GM12878 (cell line): ENCODE measurements around the gene SIRT5.

ENCODE experiments used
- ETV6 ChIP-seq, 2 experiments: fragments of 450-650 bp in 1 of 2; IDR thresholded peaks in 1 of 2; conservative IDR thresholded peaks in 1 of 2; 2 replicates each; pipeline ENCODE4 v1.6.1; 2014; ENCODE audit warnings: antibody characterized with exemption in 1 of 2, borderline replicate concordance in 1 of 2, low read depth in 1 of 2, mild to moderate bottlenecking in 1 of 2, moderate library complexity in 1 of 2
- GABPA ChIP-seq: IDR thresholded peaks from 2 replicates; pipeline ENCODE4 v1.6.1; 2014; ENCODE audit warnings: antibody characterized with exemption, low read depth, mild to moderate bottlenecking, inconsistent platforms
- HCFC1 ChIP-seq: fragments of 150-350 bp; IDR thresholded peaks from 2 replicates; pipeline ENCODE4 v1.6.1; 2014; ENCODE audit warnings: low read length

DNA sequence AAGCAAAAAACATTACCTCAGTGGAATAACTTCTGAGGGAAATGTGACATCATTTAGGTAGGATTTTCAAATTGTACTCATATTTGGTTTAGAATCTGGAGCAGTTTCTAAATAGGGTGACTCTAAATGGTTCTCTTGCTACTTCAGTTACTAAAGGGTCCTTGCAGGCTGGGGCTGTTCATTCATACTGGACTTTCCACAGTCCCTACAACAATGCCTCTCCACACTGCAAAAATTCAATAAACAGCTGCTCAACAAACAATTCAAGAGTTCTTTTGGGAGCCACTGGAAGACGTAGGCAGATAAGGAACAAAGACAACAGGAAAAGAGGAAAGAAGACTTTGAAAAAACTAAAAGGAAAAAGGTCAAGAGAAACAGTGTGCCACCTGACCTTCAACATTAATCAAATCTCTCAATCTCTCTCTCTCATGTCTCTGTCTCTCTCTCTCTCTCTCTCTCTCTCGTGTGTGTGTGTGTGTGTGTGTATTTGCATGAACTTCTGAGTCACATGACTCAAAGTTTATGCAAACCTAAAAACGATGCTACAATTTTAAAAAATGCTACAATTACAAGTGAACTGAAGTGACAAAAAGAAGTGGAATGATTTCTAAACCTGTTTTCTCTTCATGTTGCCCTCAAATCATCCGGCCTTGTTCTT lies 55.2 kb downstream of the SIRT5 start:
- no peak for TF ChIP-seq HCFC1
- no peak for TF ChIP-seq GABPA
- TF ChIP-seq ETV6 (conservative IDR thresholded peaks at IDR 0.05 in 1 of 2, IDR thresholded peaks at IDR 0.05 in 1 of 2; ENCODE audit: borderline replicate concordance in 1 of 2, low read depth in 1 of 2): no peak
